ENCODE results near the gene YES1.

Gene YES1
- long read RNA-seq, full-length matches to known transcripts = 54 of 73 reads
- long read RNA-seq, partial matches to known transcripts = 8 of 73 reads
- long read RNA-seq, other reads (novel, unspliced or antisense) = 11 of 73 reads

DNA sequence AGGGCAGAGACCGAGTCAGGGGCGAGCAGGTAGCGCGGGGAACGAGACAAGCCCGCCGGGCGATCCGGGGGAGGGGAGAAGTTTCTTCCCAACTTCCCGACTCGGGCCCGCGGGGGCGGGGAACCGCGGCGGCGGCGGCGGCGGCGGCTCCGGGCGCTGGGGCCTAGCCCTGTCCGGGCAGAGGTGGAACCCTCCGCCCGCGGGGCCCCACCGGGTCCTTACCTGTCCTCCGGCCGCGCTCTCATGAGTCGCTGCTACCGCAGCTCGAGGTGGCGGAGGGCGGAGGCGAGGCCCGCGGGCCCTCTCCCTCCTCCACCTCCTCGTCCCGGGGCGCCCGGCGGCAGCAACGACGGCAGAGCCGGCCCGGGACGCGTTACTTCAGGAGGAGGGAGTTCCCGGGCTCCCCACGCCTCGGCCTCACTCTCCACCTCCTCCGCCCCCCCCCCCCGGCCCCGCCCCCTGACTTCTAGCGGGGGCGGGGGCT lies at the start of gene YES1:
Gene YES1 (minus strand): TSS at position 351 of the 484 bp plus-strand sequence. CDS start 55,415 bp downstream, outside the sequence.
- Histone ChIP-seq H3K27ac (replicated peaks) (peak within 1 kb of the TSS; percentile 80), H3K27me3 (ENCODE audit: insufficient read depth, poor library complexity, severe bottlenecking) (peaks cover 29% of the 10 kb centered on the region), H3K4me3 (replicated peaks; ENCODE audit: insufficient read depth, low read length) (peak within 1 kb of the TSS; percentile 96)
- TF ChIP-seq GABPA (IDR thresholded peaks at IDR 0.05; ENCODE audit: low read depth) = no peak
- TF ChIP-seq, protein P1, sequence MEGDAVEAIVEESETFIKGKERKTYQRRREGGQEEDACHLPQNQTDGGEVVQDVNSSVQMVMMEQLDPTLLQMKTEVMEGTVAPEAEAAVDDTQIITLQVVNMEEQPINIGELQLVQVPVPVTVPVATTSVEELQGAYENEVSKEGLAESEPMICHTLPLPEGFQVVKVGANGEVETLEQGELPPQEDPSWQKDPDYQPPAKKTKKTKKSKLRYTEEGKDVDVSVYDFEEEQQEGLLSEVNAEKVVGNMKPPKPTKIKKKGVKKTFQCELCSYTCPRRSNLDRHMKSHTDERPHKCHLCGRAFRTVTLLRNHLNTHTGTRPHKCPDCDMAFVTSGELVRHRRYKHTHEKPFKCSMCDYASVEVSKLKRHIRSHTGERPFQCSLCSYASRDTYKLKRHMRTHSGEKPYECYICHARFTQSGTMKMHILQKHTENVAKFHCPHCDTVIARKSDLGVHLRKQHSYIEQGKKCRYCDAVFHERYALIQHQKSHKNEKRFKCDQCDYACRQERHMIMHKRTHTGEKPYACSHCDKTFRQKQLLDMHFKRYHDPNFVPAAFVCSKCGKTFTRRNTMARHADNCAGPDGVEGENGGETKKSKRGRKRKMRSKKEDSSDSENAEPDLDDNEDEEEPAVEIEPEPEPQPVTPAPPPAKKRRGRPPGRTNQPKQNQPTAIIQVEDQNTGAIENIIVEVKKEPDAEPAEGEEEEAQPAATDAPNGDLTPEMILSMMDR (IDR thresholded peaks at IDR 0.05; ENCODE audit: insufficient read depth, low read length) = no peak
- DNase-seq (ENCODE audit: low read depth in 1 of 2, low spot score in 1 of 2) = no peak

DNA sequence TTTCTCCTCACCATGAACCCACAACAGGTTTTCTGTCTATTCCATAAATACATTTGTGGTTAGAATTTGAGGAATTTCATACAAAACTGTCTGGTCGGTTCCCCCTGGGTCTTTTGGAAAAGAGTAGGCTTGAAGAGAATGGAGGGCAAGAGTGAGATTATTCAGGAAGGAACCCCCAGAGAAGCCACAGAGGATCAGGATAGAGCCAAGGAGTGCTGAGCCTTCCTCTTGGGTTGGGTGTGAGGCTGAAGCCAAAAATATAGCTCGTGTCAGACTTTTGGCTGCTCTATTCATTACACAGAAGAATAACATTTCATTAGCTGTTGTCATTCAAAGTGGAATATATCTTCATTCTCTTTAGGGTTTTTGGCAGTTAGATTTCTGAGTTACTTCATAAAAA lies 45.9 kb upstream of the YES1 start:
- no peak for TF ChIP-seq SPI1 (IDR thresholded peaks at IDR 0.05; ENCODE audit: borderline replicate concordance, low read depth)
- TF ChIP-seq, protein P1 (IDR thresholded peaks at IDR 0.05; ENCODE audit: insufficient read depth, low read length) = no peak
- no peak for TF ChIP-seq GABPA (IDR thresholded peaks at IDR 0.05; ENCODE audit: low read depth)
- TF ChIP-seq, protein P2, sequence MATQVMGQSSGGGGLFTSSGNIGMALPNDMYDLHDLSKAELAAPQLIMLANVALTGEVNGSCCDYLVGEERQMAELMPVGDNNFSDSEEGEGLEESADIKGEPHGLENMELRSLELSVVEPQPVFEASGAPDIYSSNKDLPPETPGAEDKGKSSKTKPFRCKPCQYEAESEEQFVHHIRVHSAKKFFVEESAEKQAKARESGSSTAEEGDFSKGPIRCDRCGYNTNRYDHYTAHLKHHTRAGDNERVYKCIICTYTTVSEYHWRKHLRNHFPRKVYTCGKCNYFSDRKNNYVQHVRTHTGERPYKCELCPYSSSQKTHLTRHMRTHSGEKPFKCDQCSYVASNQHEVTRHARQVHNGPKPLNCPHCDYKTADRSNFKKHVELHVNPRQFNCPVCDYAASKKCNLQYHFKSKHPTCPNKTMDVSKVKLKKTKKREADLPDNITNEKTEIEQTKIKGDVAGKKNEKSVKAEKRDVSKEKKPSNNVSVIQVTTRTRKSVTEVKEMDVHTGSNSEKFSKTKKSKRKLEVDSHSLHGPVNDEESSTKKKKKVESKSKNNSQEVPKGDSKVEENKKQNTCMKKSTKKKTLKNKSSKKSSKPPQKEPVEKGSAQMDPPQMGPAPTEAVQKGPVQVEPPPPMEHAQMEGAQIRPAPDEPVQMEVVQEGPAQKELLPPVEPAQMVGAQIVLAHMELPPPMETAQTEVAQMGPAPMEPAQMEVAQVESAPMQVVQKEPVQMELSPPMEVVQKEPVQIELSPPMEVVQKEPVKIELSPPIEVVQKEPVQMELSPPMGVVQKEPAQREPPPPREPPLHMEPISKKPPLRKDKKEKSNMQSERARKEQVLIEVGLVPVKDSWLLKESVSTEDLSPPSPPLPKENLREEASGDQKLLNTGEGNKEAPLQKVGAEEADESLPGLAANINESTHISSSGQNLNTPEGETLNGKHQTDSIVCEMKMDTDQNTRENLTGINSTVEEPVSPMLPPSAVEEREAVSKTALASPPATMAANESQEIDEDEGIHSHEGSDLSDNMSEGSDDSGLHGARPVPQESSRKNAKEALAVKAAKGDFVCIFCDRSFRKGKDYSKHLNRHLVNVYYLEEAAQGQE (IDR thresholded peaks at IDR 0.05; ENCODE audit: insufficient replicate concordance, low read depth) = no peak
- no peak for TF ChIP-seq POLR2AphosphoS5 (IDR thresholded peaks at IDR 0.05; ENCODE audit: low read depth)
- H3K4me3 ChIP-seq (replicated peaks; ENCODE audit: insufficient read depth, low read length) = no peak overlapping the region
- peaks cover 16% of the 10 kb centered on the region for H3K27me3 ChIP-seq (ENCODE audit: insufficient read depth, poor library complexity, severe bottlenecking)
- no peak overlapping the region for H3K27ac ChIP-seq (replicated peaks)
- no peak for DNase-seq (ENCODE audit: low read depth in 1 of 2, low spot score in 1 of 2)

- no peaks in the 10 kb centered on the region for H3K27me3 ChIP-seq (ENCODE audit: insufficient read depth, poor library complexity, severe bottlenecking)
- H3K4me3 ChIP-seq (replicated peaks; ENCODE audit: insufficient read depth, low read length) = no peak overlapping the region
- H3K27ac ChIP-seq (replicated peaks) = no peak overlapping the region
- no peak for TF ChIP-seq POLR2AphosphoS5 (IDR thresholded peaks at IDR 0.05; ENCODE audit: low read depth)
- TF ChIP-seq, protein P2 (IDR thresholded peaks at IDR 0.05; ENCODE audit: insufficient replicate concordance, low read depth) = no peak
- no peak for TF ChIP-seq SPI1 (IDR thresholded peaks at IDR 0.05; ENCODE audit: borderline replicate concordance, low read depth)
- TF ChIP-seq, protein P1 (IDR thresholded peaks at IDR 0.05; ENCODE audit: insufficient read depth, low read length) = no peak
- no peak for TF ChIP-seq GABPA (IDR thresholded peaks at IDR 0.05; ENCODE audit: low read depth)
- no peak for DNase-seq (ENCODE audit: low read depth in 1 of 2, low spot score in 1 of 2)
These were observed 41.4 kb upstream of the YES1 start for GRCh38 chr18:853471-853870.

DNA sequence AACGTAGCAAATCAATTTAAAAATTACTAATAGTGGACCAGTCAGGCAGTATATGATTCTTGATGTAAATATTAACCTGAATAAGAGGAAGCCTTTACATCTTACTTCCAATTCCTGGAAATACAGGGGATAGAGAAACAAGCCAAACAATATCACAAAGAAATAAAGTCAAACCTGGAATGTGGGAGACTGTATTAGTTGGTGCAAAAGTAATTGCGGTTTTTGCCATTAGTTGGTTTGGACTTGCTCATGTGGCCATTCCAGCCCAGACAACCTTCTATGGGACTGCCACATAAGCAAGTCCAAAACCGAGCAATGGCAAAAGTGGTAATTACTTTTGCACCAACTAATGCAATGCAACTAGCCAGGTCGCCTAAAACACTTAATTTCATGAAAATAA lies 38.9 kb upstream of the YES1 start:
- DNase-seq (ENCODE audit: low read depth in 1 of 2, low spot score in 1 of 2) = no peak
- no peak overlapping the region for H3K4me3 ChIP-seq (replicated peaks; ENCODE audit: insufficient read depth, low read length)
- no peak overlapping the region for H3K27ac ChIP-seq (replicated peaks)
- H3K27me3 ChIP-seq (ENCODE audit: insufficient read depth, poor library complexity, severe bottlenecking) = no peaks in the 10 kb centered on the region
- TF ChIP-seq GABPA (IDR thresholded peaks at IDR 0.05; ENCODE audit: low read depth) = no peak
- TF ChIP-seq SPI1 (IDR thresholded peaks at IDR 0.05; ENCODE audit: borderline replicate concordance, low read depth) = no peak
- TF ChIP-seq POLR2AphosphoS5 (IDR thresholded peaks at IDR 0.05; ENCODE audit: low read depth) = no peak
- TF ChIP-seq, protein P2 (IDR thresholded peaks at IDR 0.05; ENCODE audit: insufficient replicate concordance, low read depth) = no peak
- TF ChIP-seq, protein P1 (IDR thresholded peaks at IDR 0.05; ENCODE audit: insufficient read depth, low read length) = no peak
